Measurements from ENCODE around the gene CLSTN2.

CLSTN2 gene

DNA sequence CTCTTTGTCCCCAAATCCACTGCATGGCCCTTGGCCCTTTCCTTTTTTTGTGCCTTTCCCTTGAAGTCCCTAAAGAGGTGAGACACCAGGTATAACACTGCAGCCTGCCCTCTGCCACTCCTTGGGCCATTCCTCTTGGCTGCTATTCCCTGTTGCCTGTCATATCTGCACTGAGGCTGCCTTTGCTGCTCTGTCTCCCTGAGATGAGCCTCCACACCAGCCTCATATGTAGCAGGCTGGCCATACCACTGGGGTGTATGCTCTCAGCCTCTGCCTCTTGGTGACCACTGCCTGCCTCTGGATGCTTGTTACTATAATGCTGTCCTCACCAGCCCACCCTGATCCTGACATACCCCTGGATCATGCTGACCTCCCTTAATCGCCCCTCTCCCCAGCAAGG, 252.0 kb downstream of the CLSTN2 start:
- FAIRE-seq (no peak), DNase-seq (ENCODE audit: insufficient read length, low spot score) (no peak)
- no peak for TF ChIP-seq POLR2A (IDR thresholded peaks at IDR 0.05; ENCODE audit: low read depth, low read length)

DNA sequence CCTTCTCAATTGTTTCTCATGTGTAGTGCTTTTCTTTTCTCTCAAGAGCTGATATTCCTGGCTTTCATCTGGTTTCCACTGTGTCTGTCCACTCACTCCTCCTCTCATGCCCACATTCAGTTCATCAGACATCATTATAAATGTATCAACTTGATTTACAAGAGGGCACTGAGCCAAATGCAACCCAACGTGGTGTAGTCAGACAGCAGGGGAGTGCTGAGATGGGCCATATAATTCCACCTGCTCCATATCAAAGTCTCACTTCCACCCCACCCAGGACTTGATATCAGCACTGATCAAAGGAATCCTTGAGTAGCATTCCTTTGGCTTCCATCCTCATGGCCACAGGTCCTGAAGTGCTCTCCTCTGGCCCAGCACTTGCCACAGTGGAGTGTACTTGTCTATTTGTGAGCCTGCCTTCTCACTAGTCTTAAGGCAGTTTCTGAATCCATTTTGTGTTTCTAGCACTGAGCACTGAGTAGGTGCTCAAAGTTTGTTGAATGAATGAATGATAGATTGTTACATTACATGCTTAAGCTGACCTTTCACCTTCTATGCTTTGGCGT, 252.8 kb downstream of the CLSTN2 start:
- no peak for DNase-seq (ENCODE audit: insufficient read length, low spot score)

DNA sequence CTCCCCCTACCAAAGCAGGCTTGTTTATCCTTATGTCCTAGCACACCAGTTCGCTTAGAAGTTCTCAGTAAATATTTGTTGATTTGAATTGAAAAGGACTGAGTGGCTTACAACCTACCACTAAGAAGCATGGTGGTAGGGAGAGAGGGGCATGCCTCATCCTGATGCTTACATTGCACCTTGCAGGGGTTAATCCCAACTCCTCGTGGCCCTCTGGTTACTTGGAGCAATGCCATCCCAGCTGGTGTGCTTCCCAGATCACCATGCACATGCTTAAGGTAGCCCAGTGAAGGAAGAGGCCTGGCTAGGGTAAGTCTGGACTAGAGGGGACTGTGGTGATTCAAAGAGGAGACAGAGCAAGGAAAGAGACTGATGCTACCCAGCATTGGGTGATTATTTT, 253.3 kb downstream of the CLSTN2 start:
- TF ChIP-seq POLR2A (IDR thresholded peaks at IDR 0.05; ENCODE audit: low read depth, low read length), result no peak
- no peak for DNase-seq (ENCODE audit: insufficient read length, low spot score)
- no peak for FAIRE-seq

More for the DNA sequence above, 252.8 kb downstream of the CLSTN2 start:
- no peak for TF ChIP-seq POLR2A (IDR thresholded peaks at IDR 0.05; ENCODE audit: low read depth, low read length)
- no peak for FAIRE-seq

DNA sequence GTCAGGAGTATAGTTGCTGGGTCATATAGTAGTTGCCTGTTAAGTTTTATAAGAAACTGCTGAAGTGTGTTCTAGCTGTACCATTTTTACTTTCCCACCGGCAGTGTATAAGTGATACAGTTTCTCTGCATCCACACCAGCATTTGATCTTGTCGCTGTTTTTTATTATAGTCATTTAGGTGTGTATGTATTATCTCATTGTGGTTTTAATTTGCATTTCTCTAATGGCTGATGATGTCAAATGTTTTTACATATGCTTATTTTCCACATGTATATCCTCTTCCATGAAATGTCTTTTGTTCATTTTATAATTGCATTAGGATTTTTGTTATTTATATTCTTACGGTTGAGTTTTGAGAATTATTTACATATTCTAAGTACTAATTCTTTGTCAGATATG, 254.3 kb downstream of the CLSTN2 start:
- FAIRE-seq (no peak), DNase-seq (ENCODE audit: insufficient read length, low spot score) (no peak)
- no peak for TF ChIP-seq POLR2A (IDR thresholded peaks at IDR 0.05; ENCODE audit: low read depth, low read length)

GRCh38 chr3:140189976-140190375, 255.0 kb downstream of the CLSTN2 start:
- FAIRE-seq, result no peak
- no peak for DNase-seq (ENCODE audit: insufficient read length, low spot score)

DNA sequence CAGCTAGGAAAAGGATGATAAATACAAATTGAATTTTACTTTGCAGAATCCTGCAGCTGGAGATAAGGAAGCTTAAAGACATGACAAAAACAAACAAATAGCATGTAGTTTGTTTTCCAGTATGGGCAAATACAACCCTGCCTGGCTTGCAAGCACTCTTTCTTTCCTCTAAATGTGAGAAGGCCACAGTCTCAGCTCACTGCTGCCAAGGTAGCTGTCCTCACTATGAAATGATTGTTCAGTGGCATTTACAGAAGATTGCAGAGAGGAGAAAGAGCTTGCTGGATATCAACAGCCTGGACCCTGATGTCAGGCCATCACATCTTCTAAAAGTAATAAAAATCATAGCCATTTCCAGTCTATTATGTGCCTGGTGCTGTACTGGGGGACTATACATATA, 262.0 kb downstream of the CLSTN2 start:
- TF ChIP-seq POLR2A (IDR thresholded peaks at IDR 0.05; ENCODE audit: low read depth, low read length), result no peak
- no peak for FAIRE-seq
- DNase-seq (ENCODE audit: insufficient read length, low spot score), result no peak

More at GRCh38 chr3:140189976-140190375, 255.0 kb downstream of the CLSTN2 start:
- no peak for TF ChIP-seq POLR2A (IDR thresholded peaks at IDR 0.05; ENCODE audit: low read depth, low read length)

- DNase-seq (ENCODE audit: insufficient read length, low spot score) (no peak), FAIRE-seq (no peak)
- TF ChIP-seq POLR2A (IDR thresholded peaks at IDR 0.05; ENCODE audit: low read depth, low read length), result no peak
These were observed 263.3 kb downstream of the CLSTN2 start for GRCh38 chr3:140198242-140198641.

- no peak for DNase-seq (ENCODE audit: insufficient read length, low spot score)
- TF ChIP-seq POLR2A (IDR thresholded peaks at IDR 0.05; ENCODE audit: low read depth, low read length), result no peak
- FAIRE-seq, result no peak
These were observed 264.0 kb downstream of the CLSTN2 start for GRCh38 chr3:140199008-140199407.

- TF ChIP-seq POLR2A (IDR thresholded peaks at IDR 0.05; ENCODE audit: low read depth, low read length), result no peak
- FAIRE-seq (no peak), DNase-seq (ENCODE audit: insufficient read length, low spot score) (no peak)
These were observed 264.8 kb downstream of the CLSTN2 start for GRCh38 chr3:140199743-140200142.

GRCh38 chr3:140203510-140203909, 268.5 kb downstream of the CLSTN2 start:
- DNase-seq (ENCODE audit: insufficient read length, low spot score) (no peak), FAIRE-seq (no peak)
- no peak for TF ChIP-seq POLR2A (IDR thresholded peaks at IDR 0.05; ENCODE audit: low read depth, low read length)

DNA sequence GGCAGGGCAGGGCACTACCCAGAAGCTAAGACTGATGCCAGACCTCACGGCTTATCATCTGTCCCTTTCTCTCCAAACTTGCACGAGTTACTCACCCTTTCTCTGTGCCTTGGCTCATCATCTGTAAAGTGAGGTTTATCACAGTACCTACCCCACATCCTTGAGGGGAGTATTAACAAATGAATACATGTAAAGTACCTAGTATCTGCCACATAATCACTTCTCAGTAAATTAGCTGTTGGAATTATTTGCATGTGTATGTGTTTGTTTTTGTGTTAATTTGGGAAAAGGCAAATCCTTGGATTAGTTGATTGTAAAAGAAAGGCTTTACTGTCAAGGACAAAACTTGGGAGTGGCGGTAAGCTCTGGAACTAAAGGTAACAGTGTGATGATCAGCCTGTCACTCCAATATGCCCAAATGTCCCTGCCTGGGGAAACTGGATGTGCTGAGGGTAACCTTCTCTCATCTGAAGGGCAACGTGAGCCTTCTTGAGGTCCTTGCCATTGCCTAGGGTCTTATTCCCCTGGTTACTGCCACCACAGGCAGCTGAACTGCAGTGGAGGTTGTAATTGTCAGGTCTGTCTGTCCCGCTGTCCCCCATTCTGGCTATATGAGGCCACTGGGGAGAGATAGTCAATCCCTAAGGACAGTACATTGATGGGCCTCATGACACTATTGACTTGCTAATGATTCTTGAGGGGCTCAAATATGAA, 269.4 kb downstream of the CLSTN2 start:
- FAIRE-seq (no peak), DNase-seq (ENCODE audit: insufficient read length, low spot score) (no peak)
- TF ChIP-seq POLR2A (IDR thresholded peaks at IDR 0.05; ENCODE audit: low read depth, low read length), result no peak

DNA sequence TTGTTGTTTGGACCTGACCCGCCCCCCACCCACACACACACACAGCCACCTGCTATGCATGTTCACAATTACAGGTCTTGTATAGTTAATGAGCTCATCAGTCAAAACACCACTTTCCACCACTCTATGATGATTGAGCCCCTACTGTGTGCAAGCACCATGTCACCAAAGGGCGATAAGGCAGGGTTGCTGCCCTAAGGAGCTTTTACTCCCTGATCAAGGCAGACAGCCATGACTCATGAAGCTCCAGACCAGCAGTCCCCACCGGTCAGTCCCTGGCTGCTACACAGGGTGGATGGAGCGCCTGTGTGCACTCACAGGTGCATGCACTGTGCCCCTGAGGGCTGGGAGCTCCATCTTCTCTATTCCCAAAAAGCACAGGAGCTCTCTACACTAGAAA, 270.6 kb downstream of the CLSTN2 start:
- FAIRE-seq (no peak), DNase-seq (ENCODE audit: insufficient read length, low spot score) (no peak)
- no peak for TF ChIP-seq POLR2A (IDR thresholded peaks at IDR 0.05; ENCODE audit: low read depth, low read length)

DNA sequence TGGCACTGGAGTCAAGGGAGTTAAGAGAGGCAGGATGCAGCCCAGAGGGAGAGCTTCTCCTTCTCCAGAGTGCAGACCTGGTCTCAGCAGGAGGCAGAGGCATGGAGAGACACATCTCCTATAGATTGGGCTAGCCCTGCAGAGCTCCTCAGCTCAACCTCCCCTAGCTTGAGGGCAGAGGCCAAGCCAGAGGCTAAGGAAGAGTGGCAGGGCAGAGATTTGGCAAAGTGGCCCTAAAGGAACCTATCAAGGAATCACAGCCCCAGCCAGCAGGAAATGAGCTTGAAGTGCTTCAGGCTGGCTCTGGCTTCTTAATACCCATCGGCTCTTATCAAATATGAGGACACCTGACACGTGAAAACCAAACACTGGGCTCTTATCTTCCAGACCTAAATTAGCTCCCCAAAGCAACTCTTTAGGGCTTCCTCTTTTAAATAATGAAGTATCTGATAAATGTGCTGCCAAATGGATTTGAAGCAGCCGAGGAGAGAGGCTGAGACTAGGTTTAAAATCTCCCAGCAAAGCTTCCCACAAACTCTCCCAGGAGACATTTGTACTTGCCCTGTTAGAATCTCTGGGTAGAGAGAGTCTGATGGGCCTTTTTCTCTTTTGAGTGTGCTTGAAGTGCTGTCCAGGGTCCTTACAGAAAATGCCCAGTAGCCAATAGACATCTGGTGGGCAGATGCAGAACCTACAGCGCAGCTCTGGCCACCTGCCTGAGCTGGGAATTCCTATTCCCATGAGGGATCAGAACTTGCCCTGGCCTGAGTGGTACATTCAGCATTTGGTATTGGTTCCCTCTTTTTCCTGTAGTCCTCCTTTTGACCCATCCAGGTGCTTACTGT, 271.4 kb downstream of the CLSTN2 start:
- DNase-seq (ENCODE audit: insufficient read length, low spot score) (no peak), FAIRE-seq (no peak)
- TF ChIP-seq POLR2A (IDR thresholded peaks at IDR 0.05; ENCODE audit: low read depth, low read length), result no peak

- TF ChIP-seq POLR2A (IDR thresholded peaks at IDR 0.05; ENCODE audit: low read depth, low read length), result no peak
- FAIRE-seq (no peak), DNase-seq (ENCODE audit: insufficient read length, low spot score) (no peak)
These were observed 272.6 kb downstream of the CLSTN2 start for GRCh38 chr3:140207541-140207940.

Data from H54 (cell line).